Ishikawa (cell line): ENCODE results near the gene MEPE.

Experiments
- CEBPB ChIP-seq: IDR thresholded peaks from 2 replicates; pipeline ENCODE4 v1.6.1; 2012
- CREB1 ChIP-seq: IDR thresholded peaks from 2 replicates; pipeline ENCODE4 v1.6.1; 2012; ENCODE audit warnings: low read depth
- EP300 ChIP-seq: IDR thresholded peaks from 2 replicates; pipeline ENCODE4 v1.6.1; 2012; ENCODE audit warnings: borderline replicate concordance
- FOXM1 ChIP-seq: IDR thresholded peaks from 2 replicates; pipeline ENCODE4 v1.6.1; 2012; ENCODE audit warnings: low read depth, borderline replicate concordance
- NFIC ChIP-seq: IDR thresholded peaks from 2 replicates; pipeline ENCODE4 v1.6.1; 2012
- RAD21 ChIP-seq: IDR thresholded peaks from 2 replicates; pipeline ENCODE4 v1.6.1; 2012; ENCODE audit warnings: low read depth
- TAF1 ChIP-seq: IDR thresholded peaks from 2 replicates; pipeline ENCODE4 v1.6.1; 2012; ENCODE audit warnings: low read depth, mild to moderate bottlenecking
- TCF12 ChIP-seq: IDR thresholded peaks from 2 replicates; pipeline ENCODE4 v1.6.1; 2012; ENCODE audit warnings: low read depth
- TEAD4 ChIP-seq: IDR thresholded peaks from 2 replicates; pipeline ENCODE4 v1.6.1; 2012
- YY1 ChIP-seq: IDR thresholded peaks from 2 replicates; pipeline ENCODE4 v1.6.1; 2012; ENCODE audit warnings: low read depth
- ZBTB7A ChIP-seq: IDR thresholded peaks from 2 replicates; pipeline ENCODE4 v1.6.1; 2012; ENCODE audit warnings: low read depth
- TF ChIP-seq, protein P1 (sequence below): IDR thresholded peaks from 2 replicates; pipeline ENCODE4 v1.6.1; 2012; ENCODE audit warnings: low read depth, mild to moderate bottlenecking
- TF ChIP-seq, protein P2 (sequence below): IDR thresholded peaks from 2 replicates; pipeline ENCODE4 v1.6.1; 2012
- TF ChIP-seq, protein P3 (sequence below): IDR thresholded peaks from 2 replicates; pipeline ENCODE4 v1.6.1; 2012

DNA sequence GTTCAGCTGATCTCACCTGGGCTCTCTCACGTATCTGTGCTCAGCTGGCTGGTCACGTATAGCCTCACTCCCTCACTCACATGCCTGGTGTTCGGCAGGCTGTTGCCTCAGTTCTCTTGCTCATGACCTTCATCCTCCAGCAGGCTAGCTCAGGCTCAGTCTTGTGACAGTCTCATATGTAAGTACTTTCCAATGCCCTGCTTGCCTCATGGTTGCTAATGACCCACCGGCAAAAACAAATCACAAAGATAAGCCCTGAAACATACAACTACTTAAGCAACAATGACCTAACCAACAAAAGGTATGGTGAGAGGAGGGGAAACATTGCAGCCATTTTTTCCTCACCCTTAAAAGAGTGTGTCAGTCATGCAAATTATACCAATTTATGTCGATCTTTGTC is 25.0 kb downstream of the MEPE start:
- no peak for TF ChIP-seq CREB1
- no peak for TF ChIP-seq TCF12
- TF ChIP-seq, protein P1, sequence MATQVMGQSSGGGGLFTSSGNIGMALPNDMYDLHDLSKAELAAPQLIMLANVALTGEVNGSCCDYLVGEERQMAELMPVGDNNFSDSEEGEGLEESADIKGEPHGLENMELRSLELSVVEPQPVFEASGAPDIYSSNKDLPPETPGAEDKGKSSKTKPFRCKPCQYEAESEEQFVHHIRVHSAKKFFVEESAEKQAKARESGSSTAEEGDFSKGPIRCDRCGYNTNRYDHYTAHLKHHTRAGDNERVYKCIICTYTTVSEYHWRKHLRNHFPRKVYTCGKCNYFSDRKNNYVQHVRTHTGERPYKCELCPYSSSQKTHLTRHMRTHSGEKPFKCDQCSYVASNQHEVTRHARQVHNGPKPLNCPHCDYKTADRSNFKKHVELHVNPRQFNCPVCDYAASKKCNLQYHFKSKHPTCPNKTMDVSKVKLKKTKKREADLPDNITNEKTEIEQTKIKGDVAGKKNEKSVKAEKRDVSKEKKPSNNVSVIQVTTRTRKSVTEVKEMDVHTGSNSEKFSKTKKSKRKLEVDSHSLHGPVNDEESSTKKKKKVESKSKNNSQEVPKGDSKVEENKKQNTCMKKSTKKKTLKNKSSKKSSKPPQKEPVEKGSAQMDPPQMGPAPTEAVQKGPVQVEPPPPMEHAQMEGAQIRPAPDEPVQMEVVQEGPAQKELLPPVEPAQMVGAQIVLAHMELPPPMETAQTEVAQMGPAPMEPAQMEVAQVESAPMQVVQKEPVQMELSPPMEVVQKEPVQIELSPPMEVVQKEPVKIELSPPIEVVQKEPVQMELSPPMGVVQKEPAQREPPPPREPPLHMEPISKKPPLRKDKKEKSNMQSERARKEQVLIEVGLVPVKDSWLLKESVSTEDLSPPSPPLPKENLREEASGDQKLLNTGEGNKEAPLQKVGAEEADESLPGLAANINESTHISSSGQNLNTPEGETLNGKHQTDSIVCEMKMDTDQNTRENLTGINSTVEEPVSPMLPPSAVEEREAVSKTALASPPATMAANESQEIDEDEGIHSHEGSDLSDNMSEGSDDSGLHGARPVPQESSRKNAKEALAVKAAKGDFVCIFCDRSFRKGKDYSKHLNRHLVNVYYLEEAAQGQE: no peak
- no peak for TF ChIP-seq RAD21
- no peak for TF ChIP-seq TEAD4
- no peak for TF ChIP-seq EP300
- no peak for TF ChIP-seq CEBPB
- no peak for TF ChIP-seq TAF1
- TF ChIP-seq YY1: no peak
- TF ChIP-seq, protein P2, sequence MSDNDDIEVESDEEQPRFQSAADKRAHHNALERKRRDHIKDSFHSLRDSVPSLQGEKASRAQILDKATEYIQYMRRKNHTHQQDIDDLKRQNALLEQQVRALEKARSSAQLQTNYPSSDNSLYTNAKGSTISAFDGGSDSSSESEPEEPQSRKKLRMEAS: no peak
- no peak for TF ChIP-seq FOXM1
- TF ChIP-seq ZBTB7A: no peak
- TF ChIP-seq NFIC: no peak
- TF ChIP-seq, protein P3, sequence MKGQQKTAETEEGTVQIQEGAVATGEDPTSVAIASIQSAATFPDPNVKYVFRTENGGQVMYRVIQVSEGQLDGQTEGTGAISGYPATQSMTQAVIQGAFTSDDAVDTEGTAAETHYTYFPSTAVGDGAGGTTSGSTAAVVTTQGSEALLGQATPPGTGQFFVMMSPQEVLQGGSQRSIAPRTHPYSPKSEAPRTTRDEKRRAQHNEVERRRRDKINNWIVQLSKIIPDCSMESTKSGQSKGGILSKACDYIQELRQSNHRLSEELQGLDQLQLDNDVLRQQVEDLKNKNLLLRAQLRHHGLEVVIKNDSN: no peak
